NB4 (cell line): ENCODE measurements around the gene CSTPP1.

Experiments
- DNase-seq: peaks from one replicate; pipeline ENCODE4 v3.0.0; 2010; ENCODE audit warnings: low read depth
- H3K4me3 ChIP-seq: one replicate; pipeline ENCODE4 v1.5.1; 2011; ENCODE audit warnings: mild to moderate bottlenecking, low read depth, low read length, moderate library complexity
- MYC ChIP-seq: IDR thresholded peaks from 2 replicates; pipeline ENCODE4 v1.6.1; 2011; ENCODE audit warnings: low read depth, low read length
- POLR2A ChIP-seq: IDR thresholded peaks from 2 replicates; pipeline ENCODE4 v1.6.1; 2011; ENCODE audit warnings: mild to moderate bottlenecking; ENCODE audit not compliant: insufficient read length; ENCODE audit errors: extremely low read depth
- TF ChIP-seq, protein P1 (sequence below): IDR thresholded peaks from one replicate; pipeline ENCODE4 v1.5.1; 2012; ENCODE audit warnings: low read depth, low read length
- TF ChIP-seq, protein P2 (sequence below): IDR thresholded peaks from 2 replicates; pipeline ENCODE4 v1.6.1; 2011; ENCODE audit warnings: low read depth, low read length

CSTPP1 gene

DNA sequence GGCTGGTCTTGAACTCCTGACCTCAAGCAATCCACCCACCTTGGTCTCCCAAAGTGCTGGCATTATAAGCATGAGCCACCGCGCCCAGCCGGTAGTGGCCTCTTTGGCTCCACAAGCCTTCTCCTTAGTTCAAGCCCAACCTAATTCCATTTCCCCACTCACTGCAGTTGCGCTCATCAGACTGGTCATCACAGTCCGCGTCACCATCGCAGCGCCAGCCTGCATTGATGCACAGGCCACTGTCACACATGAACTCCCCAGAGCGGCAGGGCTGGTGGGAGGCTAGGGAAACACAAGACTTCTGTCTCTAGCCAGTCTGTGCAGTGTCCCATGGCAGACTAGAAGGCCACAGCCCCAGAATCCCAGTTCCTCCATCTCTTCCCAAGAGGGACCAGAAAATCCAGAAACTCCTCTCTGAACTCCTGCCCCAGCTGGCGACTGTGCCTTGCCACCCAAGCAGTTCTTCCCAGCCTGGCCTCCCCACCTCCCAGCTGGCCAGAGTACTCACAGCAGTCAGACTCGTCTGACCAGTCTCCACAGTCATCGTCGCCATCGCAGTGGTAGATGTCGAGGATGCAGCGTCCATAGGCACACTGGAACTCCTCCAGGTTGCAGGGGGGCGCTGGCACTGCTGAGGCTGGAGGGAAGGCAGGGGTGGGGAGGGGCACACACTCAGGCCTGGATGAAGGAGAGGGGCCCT is 38.0 kb upstream of the CSTPP1 start:
- H3K4me3 ChIP-seq: no peak overlapping the region
- no peak for DNase-seq
- TF ChIP-seq POLR2A (no peak), MYC (no peak)
- TF ChIP-seq, protein P1, sequence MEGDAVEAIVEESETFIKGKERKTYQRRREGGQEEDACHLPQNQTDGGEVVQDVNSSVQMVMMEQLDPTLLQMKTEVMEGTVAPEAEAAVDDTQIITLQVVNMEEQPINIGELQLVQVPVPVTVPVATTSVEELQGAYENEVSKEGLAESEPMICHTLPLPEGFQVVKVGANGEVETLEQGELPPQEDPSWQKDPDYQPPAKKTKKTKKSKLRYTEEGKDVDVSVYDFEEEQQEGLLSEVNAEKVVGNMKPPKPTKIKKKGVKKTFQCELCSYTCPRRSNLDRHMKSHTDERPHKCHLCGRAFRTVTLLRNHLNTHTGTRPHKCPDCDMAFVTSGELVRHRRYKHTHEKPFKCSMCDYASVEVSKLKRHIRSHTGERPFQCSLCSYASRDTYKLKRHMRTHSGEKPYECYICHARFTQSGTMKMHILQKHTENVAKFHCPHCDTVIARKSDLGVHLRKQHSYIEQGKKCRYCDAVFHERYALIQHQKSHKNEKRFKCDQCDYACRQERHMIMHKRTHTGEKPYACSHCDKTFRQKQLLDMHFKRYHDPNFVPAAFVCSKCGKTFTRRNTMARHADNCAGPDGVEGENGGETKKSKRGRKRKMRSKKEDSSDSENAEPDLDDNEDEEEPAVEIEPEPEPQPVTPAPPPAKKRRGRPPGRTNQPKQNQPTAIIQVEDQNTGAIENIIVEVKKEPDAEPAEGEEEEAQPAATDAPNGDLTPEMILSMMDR: no peak
- TF ChIP-seq, protein P2, sequence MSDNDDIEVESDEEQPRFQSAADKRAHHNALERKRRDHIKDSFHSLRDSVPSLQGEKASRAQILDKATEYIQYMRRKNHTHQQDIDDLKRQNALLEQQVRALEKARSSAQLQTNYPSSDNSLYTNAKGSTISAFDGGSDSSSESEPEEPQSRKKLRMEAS: no peak

DNA sequence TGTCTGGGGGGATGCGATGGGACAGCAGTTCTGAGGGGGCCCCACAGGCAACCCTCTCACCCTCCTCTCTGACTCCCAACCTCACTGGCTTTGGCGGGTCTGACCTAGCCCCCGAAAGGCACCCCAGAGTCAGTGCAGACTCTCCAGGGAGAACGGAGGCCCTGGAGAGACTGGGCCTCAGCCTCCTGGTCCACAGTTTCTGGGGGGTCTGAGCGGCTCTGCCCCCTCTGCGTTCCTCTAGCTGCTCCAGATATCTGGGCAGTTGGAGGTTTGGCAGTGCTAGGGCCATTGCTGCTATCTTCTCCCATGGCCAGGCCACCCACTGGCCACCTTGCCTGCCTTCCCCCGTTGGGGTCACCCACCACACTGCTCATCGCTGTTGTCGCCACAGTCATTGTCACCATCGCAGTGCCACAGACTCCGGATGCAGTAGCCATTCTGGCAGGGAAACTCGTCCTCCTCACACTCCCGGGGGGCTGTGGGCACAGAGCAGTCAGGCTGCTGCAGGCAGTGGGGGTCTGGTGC is 37.0 kb upstream of the CSTPP1 start:
- H3K4me3 ChIP-seq: no peak overlapping the region
- TF ChIP-seq, protein P1: no peak
- TF ChIP-seq POLR2A (no peak), MYC (no peak)
- TF ChIP-seq, protein P2: no peak
- DNase-seq: no peak

DNA sequence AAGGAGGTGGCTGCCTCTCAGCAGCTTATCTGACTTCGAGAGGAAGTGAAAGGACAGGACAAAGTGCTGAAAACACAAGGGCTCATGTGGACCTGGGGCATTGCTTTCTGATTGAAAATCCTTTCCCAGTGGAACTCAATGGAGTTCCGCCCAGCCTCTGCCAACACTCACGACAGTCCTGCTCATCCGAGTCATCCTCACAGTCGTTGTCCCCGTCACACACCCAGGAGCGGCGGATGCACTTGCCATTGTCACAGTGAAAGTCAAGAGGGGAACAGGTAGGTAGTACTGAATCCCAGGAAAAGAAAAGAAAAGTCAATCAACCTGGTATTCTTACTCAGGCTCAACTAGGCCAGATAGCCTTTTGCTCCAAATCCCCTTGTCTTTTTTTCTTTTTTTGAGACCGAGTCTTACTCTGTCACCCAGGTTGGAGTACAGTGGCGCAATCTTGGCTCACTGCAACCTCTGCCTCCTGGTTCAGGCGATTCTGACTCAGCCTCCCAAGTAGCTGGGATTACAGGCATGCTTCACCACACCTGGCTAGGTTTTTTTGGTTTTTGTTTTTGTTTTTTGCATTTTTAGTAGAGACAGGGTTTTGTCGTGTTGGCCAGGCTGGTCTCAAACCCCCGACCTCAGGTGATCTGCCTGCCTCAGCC is 36.3 kb upstream of the CSTPP1 start:
- no peak for TF ChIP-seq MYC
- no peak for TF ChIP-seq POLR2A
- TF ChIP-seq, protein P1: no peak
- TF ChIP-seq, protein P2: no peak
- no peak for DNase-seq

DNA sequence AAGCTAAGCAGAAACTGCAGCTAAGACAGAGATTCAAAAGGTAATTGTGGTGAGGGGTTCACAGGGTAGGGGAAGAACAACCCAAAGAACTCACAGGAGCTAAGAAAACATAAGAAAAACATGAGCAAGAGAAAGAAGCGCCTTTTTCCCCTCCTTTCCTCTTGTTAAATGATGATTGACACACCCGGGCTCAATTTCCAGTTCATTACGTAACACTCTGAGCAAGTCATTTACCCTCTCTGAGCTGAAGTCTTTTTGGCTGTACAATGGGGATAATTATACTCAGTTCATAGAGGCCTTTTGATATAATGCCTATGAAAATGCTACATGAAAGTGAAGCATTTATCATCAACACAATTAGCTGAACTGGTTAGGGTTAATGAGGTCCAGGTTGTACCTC is 35.4 kb upstream of the CSTPP1 start:
- DNase-seq: peak; percentile 74
- H3K4me3 ChIP-seq: no peak overlapping the region
- TF ChIP-seq, protein P1: no peak
- 0 out of 2 replicates have a peak, but pooled peaks have one; percentile 15 for TF ChIP-seq MYC

More for the DNA sequence above, 36.3 kb upstream of the CSTPP1 start:
- H3K4me3 ChIP-seq: no peak overlapping the region

DNA sequence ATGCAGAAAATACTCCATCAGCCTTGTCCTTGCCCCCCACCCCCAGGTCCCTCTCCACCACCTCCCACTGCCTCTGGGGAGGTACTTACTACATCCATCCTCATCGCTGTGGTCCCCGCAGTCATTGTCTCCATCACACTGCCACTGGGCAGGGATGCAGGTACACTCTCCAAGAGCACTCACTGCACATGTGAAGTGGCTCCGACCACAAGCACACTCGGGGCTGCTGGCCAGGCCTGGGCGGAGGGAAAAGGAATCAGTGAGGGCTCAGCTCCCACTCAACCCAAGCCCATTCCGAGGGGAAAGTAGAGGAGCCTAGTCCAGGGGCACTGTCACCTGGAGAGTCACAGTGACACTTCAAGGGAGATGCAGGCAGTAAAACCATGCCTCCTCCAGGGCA is 33.9 kb upstream of the CSTPP1 start:
- no peak overlapping the region for H3K4me3 ChIP-seq
- DNase-seq: no peak
- TF ChIP-seq MYC: no peak
- TF ChIP-seq, protein P2: no peak
- TF ChIP-seq, protein P1: no peak
- TF ChIP-seq POLR2A: no peak
